CD4-positive, alpha-beta T cell treated with Interleukin-12 subunit alpha and Interleukin-12 subunit beta, for 1 hour (primary cell): Measurements from ENCODE around the gene DACH1.
"Not testable (repeated sequence)": the region's sequence is repeated elsewhere in the genome, so short reads cannot be mapped to it uniquely, and the experiment has no call there.

ENCODE experiments used
- DNase-seq: peaks from one replicate; pipeline ENCODE4 v3.0.0-alpha.2; 2020

Gene DACH1

DNA sequence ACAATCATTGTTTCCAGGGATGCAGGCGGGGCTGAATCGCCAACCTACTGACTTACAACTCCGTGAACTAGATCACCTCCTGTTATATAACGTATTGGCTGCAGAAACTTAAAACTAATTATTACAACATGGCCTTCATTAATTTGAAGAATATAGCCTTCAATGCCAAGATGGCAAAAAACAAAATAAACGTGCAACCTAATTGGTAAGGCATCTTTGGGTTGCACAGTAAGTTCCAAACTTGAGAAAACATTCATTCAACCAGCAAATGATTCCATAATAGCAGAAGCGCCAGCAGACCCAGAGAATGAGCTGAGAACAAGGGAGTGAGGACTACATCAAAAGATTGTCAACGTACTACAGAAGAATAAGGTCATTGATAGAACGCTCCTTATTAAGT lies 39.8 kb downstream of the DACH1 start:
- DNase-seq = no peak

DNA sequence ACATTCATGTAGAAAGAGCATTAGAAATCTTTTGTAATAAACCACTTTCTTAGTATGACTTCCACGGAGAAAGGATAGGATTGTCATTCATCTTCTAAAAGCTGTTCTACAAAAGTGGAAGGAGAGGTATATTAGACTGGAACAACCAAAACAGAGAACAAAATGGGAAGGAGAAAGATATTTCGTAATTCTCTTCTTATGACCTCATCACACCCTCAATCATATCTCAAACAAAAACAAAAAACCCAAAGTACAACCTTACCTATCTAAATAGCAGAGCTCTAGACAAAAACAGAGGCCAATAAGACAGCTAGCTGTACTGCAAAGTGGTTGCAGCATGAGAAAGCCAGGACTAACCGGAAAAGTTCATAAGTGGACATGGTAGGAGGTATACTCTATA lies 46.3 kb downstream of the DACH1 start:
- no peak for DNase-seq

DNA sequence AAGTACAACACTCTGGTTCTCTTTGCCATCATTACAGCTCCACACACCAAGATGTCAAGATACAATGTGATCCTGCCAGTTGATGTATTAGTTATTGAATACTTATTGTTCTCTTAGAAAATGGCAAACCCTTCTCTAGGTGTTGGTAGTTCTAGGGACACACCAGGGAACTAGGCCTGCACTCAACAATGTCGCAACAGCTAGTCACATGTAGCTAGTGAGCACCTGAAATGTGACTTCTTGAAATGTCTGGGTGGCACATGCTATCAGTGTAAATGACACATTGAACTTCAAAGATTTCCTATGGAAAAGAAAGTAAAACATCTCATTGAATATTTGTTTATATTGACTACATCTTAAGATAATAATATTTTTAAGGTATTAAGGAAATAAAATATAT lies 49.7 kb downstream of the DACH1 start:
- DNase-seq = no peak

DNA sequence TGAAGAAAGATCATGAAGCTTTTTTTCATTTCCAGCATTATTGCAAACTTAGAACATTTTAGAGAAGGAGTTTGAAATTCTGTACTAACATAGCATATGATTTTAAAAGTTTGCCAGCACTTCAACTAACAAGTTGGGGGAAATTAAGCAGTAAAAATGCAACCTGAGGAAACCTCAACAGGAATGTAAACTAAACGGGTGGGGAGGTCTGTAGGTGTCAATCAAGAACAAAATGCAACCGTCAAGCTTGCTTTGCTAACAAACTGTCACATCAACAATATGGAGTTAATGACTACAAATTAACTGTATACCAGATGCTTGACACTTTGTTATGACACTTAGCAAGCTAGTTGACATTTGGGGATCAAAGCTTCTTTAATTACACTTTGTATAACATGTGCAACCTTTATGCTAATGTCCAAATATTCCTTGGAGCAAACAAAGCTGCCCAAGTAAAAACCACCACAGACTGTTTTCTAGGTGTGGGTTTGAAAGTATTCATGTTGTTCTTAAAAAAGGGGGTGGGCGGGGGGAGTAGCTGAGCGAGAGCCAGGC lies 52.1 kb downstream of the DACH1 start:
- no peak for DNase-seq

DNA sequence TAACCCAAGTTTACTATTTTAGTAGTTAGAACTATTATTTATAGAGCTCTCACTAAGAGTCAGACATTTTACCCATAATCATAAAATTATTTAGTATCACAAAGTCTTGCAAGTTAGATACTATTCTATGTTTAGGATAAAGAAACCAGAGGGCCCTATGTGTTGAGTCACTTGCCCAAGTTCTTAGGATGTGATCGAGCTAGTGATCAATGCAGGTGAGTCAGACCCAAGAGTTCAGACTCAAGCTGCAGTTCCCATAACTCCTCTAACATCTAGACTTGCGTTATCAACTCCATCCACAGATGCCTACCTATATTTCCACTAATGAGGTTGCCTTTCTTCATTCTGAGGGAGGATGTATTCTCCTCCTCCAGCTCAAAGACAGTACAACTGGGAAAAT lies 53.8 kb downstream of the DACH1 start:
- no peak for DNase-seq

DNA sequence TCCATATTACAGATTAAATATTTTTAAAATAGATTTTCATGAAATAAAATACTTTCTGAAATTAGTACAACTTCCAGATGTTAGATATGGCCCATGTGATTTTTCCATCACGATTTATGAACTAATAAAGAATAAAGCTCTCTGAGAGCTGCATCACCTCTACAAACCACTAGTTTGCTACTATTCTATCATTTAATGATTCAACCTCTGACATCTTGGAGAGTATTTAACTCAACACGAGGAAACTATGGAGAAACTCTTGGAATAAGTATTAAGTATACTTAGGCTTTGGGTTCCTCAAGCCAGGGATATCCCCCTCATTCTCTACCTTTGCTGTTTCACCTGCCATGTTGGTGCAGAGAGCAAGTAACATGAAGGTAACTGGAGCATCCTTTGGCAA lies 55.7 kb downstream of the DACH1 start:
- DNase-seq = no peak

DNA sequence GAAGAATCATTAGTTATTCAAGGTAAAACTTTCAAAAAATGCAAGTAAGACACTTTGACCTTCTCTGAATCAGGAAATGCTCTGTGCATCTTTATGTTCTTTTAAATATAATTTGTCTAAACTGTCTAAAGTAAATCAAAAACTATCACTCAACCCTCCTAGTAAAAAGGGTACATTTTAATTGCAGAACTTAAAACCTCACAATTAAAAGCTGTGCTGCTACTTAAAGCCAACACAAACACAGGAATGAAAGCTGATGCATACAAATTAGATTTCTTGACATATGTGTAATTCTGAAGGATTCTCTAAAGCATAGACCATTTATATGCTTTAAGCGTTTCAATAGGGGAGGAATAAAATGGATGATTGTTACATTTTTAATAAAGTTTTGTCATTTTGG lies 58.3 kb downstream of the DACH1 start:
- no peak for DNase-seq

DNA sequence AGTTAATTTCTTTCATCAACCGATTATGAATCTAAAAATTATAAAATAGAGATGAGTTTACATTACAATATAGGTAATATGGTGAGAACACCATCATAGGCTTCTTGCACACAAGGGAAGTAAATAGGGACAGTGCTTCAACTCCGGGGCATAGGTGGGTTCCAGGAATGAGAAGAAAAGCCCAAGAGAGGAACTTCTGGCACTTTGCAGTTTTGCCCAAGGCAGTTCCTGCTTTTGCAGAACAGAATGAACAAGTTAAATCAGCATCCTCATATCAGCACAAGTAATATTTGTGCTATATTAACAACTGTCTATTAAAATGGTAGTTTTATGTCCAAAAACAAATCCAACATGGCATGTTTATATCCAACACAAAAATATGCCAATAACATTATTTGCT lies 60.1 kb downstream of the DACH1 start:
- DNase-seq = no peak

DNA sequence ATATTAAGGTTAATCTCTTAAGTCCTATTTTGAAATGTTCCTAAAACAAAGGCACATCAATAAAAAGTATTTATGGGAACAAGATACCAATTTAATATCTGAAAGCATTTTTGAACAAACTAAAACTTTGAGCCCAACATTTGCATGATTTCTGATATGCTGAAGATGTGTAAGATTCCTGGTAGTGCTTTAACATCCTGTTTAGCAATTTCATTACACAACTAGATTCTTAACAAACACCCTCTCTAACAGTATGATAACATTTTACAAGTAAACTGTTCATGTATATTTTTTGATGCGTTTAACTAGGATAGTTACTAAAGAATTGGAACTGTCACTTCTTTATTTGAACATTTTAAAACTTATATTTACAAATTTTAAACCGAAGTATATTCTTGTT lies 63.9 kb downstream of the DACH1 start:
- DNase-seq = no peak

DNA sequence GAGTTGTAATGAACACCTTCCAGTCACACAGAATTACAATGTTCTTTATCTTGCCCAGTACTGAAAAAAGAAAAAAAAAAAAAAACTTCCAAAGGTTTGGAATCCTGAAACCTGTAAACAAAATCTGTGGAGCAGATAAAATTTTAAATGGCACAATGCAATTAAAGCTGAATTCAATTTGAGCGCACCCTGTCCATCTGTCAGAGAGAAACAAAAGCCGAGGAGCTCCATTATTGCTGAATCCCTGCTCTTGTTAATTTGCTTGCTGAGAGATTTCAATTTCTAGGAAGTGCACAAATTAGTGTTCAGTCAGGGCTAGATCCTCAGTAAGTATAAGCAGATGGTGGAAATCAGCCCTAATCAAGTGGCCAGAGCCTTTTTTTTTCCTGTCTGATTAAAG lies 65.2 kb downstream of the DACH1 start:
- no peak for DNase-seq

DNA sequence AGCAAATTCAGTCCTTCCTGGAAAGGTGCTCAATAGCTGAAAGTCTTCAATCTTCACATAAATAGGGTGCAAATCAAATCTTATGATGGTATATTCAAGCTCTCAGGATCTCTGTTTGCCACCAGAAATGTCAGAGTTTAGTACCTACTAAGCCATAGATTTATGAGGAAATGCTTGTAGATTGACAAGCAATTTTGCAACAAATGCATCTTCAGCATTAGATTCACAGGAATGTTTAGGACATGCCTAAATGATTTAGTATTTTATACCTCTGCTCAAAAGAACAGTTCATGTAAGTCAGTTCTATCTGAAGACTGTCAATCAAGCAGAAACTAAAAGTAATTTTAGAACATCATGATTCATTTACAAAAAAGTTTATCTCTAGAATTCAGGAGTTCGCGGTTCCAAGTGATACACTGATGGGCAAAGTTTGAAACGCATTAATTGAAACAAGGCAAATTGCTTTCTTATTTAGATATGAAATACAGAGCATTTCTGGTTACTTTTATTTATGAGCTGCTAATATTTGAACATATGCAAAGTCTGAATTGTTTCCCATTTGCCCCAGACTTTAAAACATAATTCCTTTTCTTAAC lies 65.7 kb downstream of the DACH1 start:
- DNase-seq = no peak

DNA sequence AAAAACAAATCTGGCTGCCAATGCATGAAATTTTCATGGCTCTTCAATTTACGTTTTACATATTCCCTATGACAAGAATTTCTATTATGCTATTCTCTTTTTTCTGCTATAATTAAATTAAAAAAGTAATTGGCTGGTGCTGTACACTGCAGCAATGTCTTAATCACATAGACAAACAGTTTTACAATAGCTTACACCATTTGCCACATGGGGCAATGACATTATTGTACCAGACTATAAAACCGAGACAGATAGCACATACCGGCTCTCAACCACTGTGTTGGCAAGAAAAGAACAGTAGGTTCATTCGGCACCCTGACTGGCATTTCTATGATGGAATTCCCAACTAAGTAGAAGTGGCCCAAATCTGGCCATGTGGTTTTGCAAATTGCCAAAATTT lies 67.7 kb downstream of the DACH1 start:
- no peak for DNase-seq

DNA sequence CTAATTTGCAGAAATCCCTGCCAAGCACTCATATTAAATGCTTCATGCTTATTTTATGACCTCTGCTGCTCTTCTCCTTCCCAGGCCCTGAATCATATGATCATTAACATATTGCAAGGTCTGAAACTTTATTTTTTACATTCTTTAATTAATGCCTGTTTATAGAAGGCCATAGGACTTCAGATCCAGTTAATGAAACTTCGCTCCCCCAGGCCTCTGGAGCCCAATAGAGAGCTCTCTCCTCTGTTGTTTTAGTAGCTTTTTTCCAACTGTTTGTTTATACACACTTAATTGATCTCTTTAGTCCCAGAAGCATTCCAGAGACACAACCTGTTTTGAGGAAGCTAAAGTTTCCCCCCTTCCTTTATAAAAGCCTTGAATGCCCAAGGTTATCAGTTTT lies 68.3 kb downstream of the DACH1 start:
- no peak for DNase-seq

DNA sequence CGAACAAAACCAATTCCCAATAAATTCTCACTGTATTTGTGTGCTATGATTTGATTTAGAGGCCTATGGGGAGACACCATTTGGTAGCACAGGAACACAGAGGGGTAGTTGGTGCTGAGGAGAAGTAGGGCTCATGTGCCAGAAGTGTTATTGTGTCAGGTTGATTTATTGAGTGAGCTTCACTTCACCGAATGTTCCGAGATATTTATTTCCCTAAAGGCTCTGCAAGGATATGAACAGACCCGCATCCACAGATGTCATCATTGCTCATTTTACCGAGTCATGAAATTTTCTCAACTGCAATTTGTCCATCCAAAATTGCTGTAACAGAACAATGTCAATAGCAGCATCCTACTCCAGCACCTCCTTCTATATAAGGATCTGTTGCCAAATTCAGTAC lies 69.5 kb downstream of the DACH1 start:
- DNase-seq = no peak

DNA sequence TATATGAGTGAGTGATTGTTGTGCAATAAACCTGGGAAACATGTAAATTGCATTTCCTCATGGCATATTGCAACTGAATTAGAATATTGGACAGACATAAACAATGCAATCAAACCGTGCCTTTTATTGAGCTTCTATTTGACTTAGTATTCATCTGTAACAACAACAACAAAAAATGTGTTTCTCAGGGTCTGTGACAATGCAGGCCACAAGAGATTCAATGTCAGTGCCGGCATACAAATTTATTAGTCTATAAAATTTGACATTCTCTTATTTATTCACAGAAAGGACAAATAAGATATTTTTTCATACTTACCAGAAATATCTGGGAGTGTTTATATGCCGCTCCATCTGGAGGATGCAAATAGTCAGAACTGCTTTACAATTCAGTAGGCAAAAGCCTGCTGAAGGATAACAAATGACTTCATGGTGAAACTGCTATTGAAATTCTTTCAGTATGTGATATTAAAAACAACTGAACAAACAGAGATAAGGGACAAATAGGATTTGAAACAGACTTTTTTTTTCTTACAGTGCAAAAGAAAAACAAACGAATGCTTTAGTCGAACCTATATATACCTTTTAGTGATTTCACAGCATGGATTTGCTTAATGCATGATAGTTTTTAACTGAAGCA lies 77.2 kb downstream of the DACH1 start:
- no peak for DNase-seq

DNA sequence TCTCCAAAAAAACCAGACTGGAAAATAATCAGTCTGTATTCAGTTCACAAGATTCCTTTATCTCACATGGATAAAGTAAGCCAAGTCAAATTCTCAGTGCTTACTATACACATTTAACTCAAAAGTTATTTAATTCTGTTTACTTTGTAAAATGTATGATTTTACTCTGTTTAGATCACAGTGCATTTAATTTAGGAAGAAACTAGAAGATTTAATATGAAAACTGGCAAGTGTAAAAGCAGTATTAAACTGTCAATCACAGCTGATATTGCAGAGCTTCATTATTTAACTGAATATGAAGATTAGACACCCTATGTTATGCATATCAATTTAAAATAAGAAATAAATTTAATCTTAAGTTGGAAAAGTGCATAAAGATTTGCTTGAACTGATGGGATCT lies 78.0 kb downstream of the DACH1 start:
- DNase-seq = no peak

DNA sequence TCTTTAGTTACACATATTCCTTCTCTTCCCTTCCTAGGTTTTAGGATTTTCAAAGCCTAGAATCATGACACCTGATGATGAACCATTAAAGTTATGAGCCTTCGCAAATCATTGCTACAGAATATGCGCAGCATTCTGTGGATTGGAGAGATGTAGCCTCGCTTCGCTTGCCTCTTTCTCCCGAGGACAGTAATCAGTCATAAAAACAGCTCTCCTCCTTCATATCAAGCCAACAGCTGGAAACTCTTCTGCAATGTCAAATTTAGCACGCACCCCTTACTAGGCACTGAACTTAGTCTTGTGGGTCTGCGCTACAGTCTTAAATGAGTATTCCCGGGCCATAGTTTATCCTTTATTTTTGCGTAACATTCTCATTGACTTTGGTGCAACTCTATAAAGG lies 79.6 kb downstream of the DACH1 start:
- DNase-seq = no peak

DNA sequence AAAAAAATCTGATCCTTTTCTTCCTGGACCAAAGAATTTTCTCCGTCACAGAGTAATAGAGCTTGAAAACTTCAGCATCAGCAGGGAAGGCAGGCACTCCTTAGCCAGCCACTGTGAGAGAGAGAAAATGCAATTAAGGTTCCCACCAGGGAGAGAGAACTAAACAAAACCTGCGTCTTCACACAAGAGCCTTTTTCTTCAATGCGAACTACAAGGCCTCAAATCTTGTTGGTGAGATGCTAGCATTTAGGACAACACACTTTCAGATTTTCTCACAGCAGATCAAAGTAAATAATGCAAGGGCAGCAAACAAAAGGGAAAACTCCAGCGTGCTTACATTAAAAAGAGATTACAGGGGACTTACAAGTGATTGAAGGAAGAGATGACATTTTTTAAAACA lies 80.1 kb downstream of the DACH1 start:
- no peak for DNase-seq

DNA sequence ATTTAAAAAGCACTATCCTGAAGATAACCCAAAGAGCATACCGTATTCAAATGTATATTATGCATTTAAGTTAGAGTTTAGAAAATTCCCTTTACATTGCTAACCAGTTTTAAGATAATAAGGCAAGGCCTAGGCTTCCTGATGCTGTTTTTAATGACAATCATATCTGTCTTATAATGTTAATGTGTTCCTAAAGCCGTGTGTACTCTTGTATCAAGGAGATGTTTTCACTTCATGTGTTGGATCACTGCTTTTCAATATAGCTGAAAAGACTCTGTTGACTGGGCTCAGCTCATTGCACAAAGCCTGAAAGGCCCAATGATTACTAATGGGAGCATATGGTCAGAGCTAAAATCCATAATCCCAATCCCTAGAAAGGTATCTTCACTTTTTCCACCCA lies 81.6 kb downstream of the DACH1 start:
- no peak for DNase-seq

DNA sequence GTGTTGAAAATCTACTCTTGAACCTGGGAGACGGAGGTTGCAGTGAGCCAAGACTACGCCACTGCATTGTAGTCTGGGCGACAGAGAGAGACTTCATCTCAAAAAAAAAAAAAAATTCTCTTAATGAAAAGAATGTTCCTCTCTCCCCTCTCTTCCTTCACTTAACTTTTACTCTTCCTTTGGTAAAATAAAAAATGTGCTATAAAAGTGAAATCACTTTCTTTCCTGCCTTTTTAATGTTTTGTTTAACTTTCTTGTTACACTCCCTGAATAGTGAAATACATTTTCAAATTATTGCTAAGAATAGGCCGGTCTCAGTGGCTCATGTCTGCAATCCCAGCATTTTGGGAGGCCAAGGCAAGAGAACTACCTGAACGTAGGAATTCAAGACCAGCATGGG lies 86.5 kb downstream of the DACH1 start:
- no peak for DNase-seq

DNA sequence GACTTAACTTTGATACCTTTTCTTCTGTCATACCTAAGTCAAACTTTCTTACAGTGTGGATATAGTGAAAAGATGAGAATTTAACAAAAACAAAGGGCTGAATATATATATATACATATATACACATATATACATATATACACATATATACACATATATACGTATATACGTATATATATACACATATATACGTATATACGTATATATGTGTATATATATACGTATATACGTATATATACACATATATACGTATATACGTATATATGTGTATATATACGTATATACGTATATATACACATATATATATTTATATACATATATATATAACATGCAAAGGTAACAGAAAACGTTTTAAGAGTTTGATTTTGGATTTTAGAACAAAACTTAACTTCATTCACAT lies 88.0 kb downstream of the DACH1 start:
- DNase-seq = not testable (repeated sequence)

DNA sequence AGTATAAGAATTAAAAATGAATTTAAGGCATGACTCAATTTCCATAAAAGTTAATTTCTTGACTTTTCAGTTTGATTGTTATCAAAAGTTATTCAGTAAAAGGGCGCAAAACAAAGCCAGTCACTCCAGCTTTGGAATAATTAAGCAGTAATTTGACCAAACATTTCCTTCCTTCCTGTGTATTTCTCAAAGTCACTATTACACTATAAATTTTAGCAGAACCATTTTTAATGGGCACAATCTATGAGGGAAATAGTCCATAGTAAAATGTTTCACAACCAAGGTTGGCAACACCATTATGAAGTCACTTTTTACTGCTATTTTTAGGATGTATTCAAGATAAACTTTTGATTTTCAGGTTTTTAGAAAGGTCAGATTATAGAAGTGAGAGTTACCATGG lies 91.0 kb downstream of the DACH1 start:
- DNase-seq = no peak

DNA sequence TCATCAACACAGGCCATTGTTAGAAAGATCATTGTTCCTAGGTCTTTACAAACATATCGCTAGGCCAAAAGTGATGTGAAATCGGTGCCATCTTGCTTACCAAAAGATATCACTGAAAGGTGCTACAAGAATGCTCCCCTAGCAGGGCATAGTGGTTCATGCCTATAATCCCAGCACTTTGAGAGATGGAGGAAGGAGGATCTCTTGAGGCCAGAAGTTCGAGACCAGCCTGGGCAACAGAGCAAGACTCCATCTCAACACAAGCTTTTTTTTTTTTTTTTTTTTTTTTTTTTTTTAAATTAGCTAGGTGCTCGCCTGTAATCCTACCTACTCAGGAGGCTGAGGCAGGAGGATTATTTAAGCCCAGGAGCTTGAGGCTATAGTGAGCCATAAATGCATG lies 92.1 kb downstream of the DACH1 start:
- no peak for DNase-seq

DNA sequence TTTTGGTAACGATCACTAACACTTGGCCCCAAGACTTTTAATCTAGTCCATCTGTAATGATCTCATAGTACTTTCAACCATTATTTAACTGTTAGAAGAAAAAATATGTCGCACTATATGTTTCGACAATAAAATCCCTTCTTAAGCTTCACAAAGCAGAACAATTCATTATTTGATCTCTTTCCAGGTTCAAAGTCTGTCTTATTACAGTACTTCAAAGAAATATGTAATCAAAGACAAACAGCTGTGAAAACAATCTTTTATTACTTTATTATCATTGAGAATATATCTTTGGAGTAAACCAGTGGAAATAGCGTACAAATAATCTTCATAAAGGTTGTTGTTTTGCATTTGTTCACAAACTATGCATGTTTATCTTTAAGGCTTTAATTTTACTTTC lies 93.5 kb downstream of the DACH1 start:
- no peak for DNase-seq

DNA sequence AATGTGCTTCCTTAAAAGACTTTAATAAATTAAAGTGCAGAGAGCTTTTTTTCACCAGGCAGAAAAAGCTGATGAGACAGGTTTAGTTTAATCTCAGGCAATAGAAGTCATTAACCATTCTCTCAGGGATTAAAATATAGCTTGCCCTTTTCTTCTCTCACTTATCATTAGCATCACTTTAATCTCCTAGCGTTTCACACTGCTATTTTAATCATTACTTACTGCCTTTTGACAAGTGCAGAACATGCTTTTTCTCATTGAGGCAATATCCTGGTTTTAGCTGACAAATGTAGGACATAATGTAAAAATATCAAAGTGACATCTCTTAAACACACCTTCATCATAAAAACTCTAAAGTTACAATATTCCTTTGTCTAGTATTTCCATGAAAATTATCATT lies 94.6 kb downstream of the DACH1 start:
- DNase-seq = no peak
